ENCODE measurements around the gene ERRFI1.
"Not testable (repeated sequence)": the region's sequence is repeated elsewhere in the genome, so short reads cannot be mapped to it uniquely, and the experiment has no call there.

Gene ERRFI1

GRCh38 chr1:8026153-8026975, at the start of gene ERRFI1:
TSS of gene ERRFI1 (minus strand) at chr1:8026309. CDS start at chr1:8015619, 10,690 bp downstream.
- TF ChIP-seq EZH2phosphoT487 (IDR thresholded peaks at IDR 0.05; ENCODE audit: low read depth) (no peak), CTCF (IDR thresholded peaks at IDR 0.05; ENCODE audit: low read depth, low read length) (no peak)
- Histone ChIP-seq H3K4me2 (ENCODE audit: low read length) (no peak within 1 kb of the TSS), H3K4me1 (ENCODE audit: low read length) (peaks cover 1% of the 10 kb centered on the region; the same call in 1 of the 2 replicates), H3K79me2 (ENCODE audit: low read length) (no peaks in the 10 kb centered on the region), H3K9ac (ENCODE audit: low read length) (no peak within 1 kb of the TSS), H3K27ac (ENCODE audit: low read length) (no peak within 1 kb of the TSS), H3K36me3 (replicated peaks; ENCODE audit: low read depth, low read length) (no peaks in the 10 kb centered on the region), H3K4me3 (ENCODE audit: low read length) (no peak within 1 kb of the TSS), H3K27me3 (ENCODE audit: low read depth, low read length) (no peaks in the 10 kb centered on the region), H4K20me1 (ENCODE audit: insufficient read depth, low read length) (no peaks in the 10 kb centered on the region), H2AFZ (ENCODE audit: low read depth, low read length) (no peak within 1 kb of the TSS), H3K9me3 (ENCODE audit: insufficient read depth, low read length) (no peaks in the 10 kb centered on the region)

GRCh38 chr1:8075511-8076051, 49.5 kb upstream of the ERRFI1 start:
- no peaks in the 10 kb centered on the region for H3K4me1 ChIP-seq (ENCODE audit: low read length)

GRCh38 chr1:8073112-8073855, 47.2 kb upstream of the ERRFI1 start:
- Histone ChIP-seq H3K27me3 (ENCODE audit: low read depth, low read length) (no peaks in the 10 kb centered on the region), H3K9me3 (ENCODE audit: insufficient read depth, low read length) (no peaks in the 10 kb centered on the region), H3K4me3 (ENCODE audit: low read length) (no peak overlapping the region), H3K27ac (ENCODE audit: low read length) (no peak overlapping the region), H3K9ac (ENCODE audit: low read length) (no peak overlapping the region), H3K4me2 (ENCODE audit: low read length) (no peak overlapping the region), H3K4me1 (ENCODE audit: low read length) (no peaks in the 10 kb centered on the region), H4K20me1 (ENCODE audit: insufficient read depth, low read length) (no peaks in the 10 kb centered on the region), H3K36me3 (replicated peaks; ENCODE audit: low read depth, low read length) (no peaks in the 10 kb centered on the region), H3K79me2 (ENCODE audit: low read length) (no peaks in the 10 kb centered on the region), H2AFZ (ENCODE audit: low read depth, low read length) (no peak overlapping the region)
- TF ChIP-seq EZH2phosphoT487 (IDR thresholded peaks at IDR 0.05; ENCODE audit: low read depth): no peak
- no peak for TF ChIP-seq CTCF (IDR thresholded peaks at IDR 0.05; ENCODE audit: low read depth, low read length)

More at GRCh38 chr1:8075511-8076051, 49.5 kb upstream of the ERRFI1 start:
- Histone ChIP-seq H3K9me3 (ENCODE audit: insufficient read depth, low read length) (no peaks in the 10 kb centered on the region), H3K36me3 (replicated peaks; ENCODE audit: low read depth, low read length) (no peaks in the 10 kb centered on the region), H4K20me1 (ENCODE audit: insufficient read depth, low read length) (no peaks in the 10 kb centered on the region), H2AFZ (ENCODE audit: low read depth, low read length) (no peak overlapping the region), H3K27ac (ENCODE audit: low read length) (no peak overlapping the region), H3K79me2 (ENCODE audit: low read length) (no peaks in the 10 kb centered on the region), H3K4me2 (ENCODE audit: low read length) (no peak overlapping the region), H3K9ac (ENCODE audit: low read length) (no peak overlapping the region), H3K27me3 (ENCODE audit: low read depth, low read length) (no peaks in the 10 kb centered on the region), H3K4me3 (ENCODE audit: low read length) (no peak overlapping the region)
- TF ChIP-seq EZH2phosphoT487 (IDR thresholded peaks at IDR 0.05; ENCODE audit: low read depth) (no peak), CTCF (IDR thresholded peaks at IDR 0.05; ENCODE audit: low read depth, low read length) (no peak)

- Histone ChIP-seq H3K4me3 (ENCODE audit: low read length) (no peak overlapping the region), H4K20me1 (ENCODE audit: insufficient read depth, low read length) (no peaks in the 10 kb centered on the region), H3K9me3 (ENCODE audit: insufficient read depth, low read length) (no peaks in the 10 kb centered on the region), H3K36me3 (replicated peaks; ENCODE audit: low read depth, low read length) (no peaks in the 10 kb centered on the region), H3K4me1 (ENCODE audit: low read length) (no peaks in the 10 kb centered on the region), H3K79me2 (ENCODE audit: low read length) (no peaks in the 10 kb centered on the region), H3K27me3 (ENCODE audit: low read depth, low read length) (no peaks in the 10 kb centered on the region), H3K27ac (ENCODE audit: low read length) (no peak overlapping the region), H3K4me2 (ENCODE audit: low read length) (no peak overlapping the region), H3K9ac (ENCODE audit: low read length) (no peak overlapping the region), H2AFZ (ENCODE audit: low read depth, low read length) (no peak overlapping the region)
- no peak for TF ChIP-seq CTCF (IDR thresholded peaks at IDR 0.05; ENCODE audit: low read depth, low read length)
- TF ChIP-seq EZH2phosphoT487 (IDR thresholded peaks at IDR 0.05; ENCODE audit: low read depth): no peak
Observed at GRCh38 chr1:8070381-8070811, 44.3 kb upstream of the ERRFI1 start.

- not testable (repeated sequence) for H3K4me1 ChIP-seq (ENCODE audit: low read length); H3K27me3 ChIP-seq (ENCODE audit: low read depth, low read length); H3K4me2 ChIP-seq (ENCODE audit: low read length); H3K36me3 ChIP-seq (replicated peaks; ENCODE audit: low read depth, low read length); H3K27ac ChIP-seq (ENCODE audit: low read length); H3K9ac ChIP-seq (ENCODE audit: low read length); H2AFZ ChIP-seq (ENCODE audit: low read depth, low read length); H3K4me3 ChIP-seq (ENCODE audit: low read length); H3K9me3 ChIP-seq (ENCODE audit: insufficient read depth, low read length); H3K79me2 ChIP-seq (ENCODE audit: low read length); H4K20me1 ChIP-seq (ENCODE audit: insufficient read depth, low read length)
Observed at GRCh38 chr1:8069614-8070320, 43.7 kb upstream of the ERRFI1 start.
